Measurements from ENCODE around the gene SEC24A.
"Not testable (repeated sequence)": the region's sequence is repeated elsewhere in the genome, so short reads cannot be mapped to it uniquely, and the experiment has no call there.

Gene SEC24A

DNA sequence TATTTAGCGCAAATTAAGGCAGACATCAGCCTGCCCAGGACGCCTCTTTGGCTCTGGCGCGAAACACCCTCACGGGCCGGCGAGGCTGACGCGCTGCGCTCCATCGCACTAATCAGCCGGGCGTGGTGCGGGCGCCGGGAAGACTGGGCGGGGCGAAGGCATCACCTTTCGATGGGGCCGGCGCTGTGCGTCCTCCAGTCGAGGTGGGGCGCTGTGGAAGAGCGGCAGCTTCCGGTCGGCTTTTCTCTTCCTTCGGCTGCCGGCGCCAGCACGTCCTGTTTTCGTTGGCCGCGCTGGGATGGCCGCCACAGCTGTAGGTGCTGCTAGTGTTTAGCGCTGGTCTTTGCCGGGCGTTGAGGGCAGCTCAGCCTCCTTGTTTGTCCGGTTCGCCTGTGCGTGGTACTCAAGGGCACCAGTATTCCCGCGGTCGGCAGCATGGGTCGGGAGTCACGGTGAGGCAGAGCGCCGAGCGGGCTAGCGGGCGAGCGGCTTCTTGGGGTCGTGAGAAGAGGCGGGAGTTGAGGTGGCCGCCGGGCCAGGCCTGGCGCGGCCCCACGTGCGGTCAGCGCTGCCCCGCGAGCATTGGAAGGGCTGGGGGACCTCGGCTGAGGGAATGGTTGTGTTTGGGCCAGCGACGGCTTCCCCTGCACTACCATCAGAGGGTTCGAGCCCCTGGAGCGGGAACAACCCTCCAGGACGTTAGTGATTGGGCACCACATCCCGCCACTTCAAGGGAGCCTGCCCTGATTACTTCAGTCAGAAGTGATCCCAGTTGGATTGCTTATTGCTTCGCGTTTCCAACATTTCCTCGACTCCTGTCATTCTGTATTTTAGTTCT, 110.1 kb downstream of the SEC24A start, which contains the start of gene DDX46:
Gene DDX46 (plus strand): TSS at position 276 of the 838 bp plus-strand sequence. CDS start 160 bp downstream, at position 436.
- DNase-seq, result peak; percentile 89 to 93

DNA sequence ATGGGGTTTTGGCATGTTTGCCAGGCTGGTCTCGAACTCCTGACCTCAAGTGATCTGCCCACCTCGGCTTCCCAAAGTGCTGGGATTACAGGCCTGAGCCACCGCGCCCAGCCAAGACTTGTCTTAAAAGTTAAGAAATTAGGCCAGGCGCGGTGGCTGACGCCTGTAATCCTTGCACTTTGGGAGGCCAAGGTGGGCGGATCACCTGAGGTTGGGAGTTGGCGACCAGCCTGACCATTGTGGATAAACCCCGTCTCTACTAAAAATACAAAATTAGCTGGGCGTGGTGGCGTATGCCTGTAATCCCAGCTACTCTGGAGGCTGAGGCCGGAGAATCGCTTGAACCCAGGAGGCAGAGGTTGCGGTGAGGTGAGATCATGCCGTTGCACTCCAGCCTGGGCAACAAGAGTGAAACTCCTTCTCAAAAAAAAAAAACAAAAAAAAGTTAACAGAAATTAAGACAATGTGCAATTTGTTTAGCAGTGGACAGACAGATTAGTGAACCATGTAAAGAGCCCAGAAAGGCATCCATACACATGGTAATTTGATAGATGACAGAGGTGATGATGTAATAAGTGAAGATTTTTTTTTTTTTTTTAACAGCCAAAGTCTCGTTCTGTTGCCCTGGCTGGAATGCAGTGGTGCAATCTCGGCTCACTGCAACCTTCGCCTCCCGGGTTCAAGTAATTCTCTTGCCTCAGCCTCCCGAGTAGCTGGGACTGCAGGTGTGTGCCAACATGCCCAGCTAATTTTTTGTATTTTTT, 119.1 kb downstream of the SEC24A start:
- not testable (repeated sequence) for DNase-seq

DNA sequence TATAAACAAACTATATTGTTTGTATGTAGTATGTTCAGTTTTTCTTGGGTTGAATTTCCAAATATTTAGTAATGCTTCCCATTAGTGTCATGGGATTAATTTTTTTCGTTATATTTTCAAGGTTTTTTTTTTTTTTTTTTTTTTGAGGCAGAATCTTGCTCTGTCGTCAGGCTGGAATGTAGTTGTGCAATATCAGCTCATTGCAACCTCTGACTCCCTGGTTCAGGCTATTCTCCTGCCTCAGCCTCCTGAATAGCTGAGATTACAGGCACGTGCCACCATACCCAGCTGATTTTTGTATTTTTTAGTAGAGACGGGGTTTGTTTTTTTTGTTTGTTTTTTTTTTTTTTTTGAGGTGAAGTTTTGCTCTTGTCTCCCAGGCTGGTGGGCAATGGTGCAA, 120.6 kb downstream of the SEC24A start:
- DNase-seq, result no peak

DNA sequence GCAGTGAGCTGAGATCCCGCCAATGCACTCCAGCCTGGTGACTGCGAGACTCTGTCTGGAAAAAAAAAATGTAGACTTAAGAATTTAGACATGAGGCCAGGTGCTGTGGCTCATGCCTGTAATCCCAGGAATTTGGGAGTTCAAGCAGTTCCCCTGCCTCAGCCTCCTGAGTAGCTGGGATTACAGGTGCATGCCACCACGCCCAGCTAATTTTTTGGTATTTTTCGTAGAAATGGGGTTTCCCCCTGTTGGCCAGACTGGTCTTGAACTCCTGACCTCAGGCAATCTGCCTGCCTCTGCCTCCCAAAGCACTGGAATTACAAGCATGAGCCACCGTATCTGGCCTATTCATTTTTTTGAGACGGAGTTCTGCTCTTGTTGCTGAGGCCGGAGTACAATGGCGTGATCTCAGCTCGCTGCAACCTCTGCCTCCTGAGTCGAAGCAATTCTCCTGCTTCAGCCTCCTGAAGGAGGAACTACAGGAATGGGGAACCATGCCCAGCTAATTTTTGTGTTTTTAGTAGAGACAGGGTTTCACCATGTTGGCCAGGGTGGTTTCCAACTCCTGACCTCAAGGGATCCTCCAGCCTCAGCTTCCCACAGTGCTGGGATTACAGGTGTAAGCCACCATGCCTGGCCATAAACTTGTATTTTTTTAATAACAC, 124.0 kb downstream of the SEC24A start:
- DNase-seq, result no peak

DNA sequence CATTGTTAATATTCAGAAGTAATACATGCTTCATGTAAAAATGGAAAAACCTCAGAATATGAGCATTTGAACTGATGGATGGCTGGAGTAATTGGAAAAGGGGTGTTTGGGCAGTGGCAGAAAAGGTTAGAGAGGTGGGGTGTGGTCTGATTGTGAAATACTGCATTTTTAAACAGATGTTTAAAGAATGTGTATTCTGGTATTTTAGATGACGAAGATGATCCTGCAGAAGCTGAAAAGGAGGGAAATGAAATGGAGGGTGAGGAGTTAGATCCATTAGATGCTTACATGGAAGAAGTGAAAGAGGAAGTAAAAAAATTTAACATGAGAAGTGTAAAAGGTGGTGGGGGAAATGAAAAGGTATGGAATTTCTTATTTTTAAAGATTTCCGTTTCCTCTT, 128.8 kb downstream of the SEC24A start:
- DNase-seq, result no peak
